Central memory CD8-positive, alpha-beta T cell (primary cell): ENCODE results near the gene BSPRY.
"Not testable (repeated sequence)": the region's sequence is repeated elsewhere in the genome, so short reads cannot be mapped to it uniquely, and the experiment has no call there.

Source experiments
- ATAC-seq: fragments of 150-1000 bp; cut with Tn5 transposase; replicated peaks from 2 replicates; pipeline ENCODE4 v1.10.0; 2022; ENCODE audit warnings: mild to moderate bottlenecking, moderate FRiP score, moderate number of reproducible peaks; ENCODE audit not compliant: poor library complexity, severe bottlenecking; ENCODE audit errors: extremely low read depth
- DNase-seq, 2 donors: peaks; one replicate each; pipeline ENCODE4 v3.0.0; 2021; ENCODE audit warnings: low spot score in 2 of 2
- H3K27ac Mint-ChIP-seq: one replicate; pipeline ENCODE4 v1.8.0; 2022; ENCODE audit warnings: low read depth, mild to moderate bottlenecking, moderate library complexity, mixed read lengths
- H3K27me3 Mint-ChIP-seq: one replicate; pipeline ENCODE4 v1.8.0; 2022; ENCODE audit warnings: mixed read lengths
- H3K36me3 Mint-ChIP-seq: one replicate; pipeline ENCODE4 v1.8.0; 2022; ENCODE audit warnings: mild to moderate bottlenecking, moderate library complexity, mixed read lengths; ENCODE audit not compliant: insufficient read depth
- H3K4me1 Mint-ChIP-seq: one replicate; pipeline ENCODE4 v1.8.0; 2022; ENCODE audit warnings: mixed read lengths
- H3K4me3 Mint-ChIP-seq: one replicate; pipeline ENCODE4 v1.8.0; 2022; ENCODE audit warnings: mild to moderate bottlenecking, moderate library complexity, mixed read lengths
- H3K9me3 Mint-ChIP-seq: one replicate; pipeline ENCODE4 v1.8.0; 2022; ENCODE audit warnings: mixed read lengths

The BSPRY gene

GRCh38 chr9:113391917-113392316 is 42.6 kb downstream of the BSPRY start:
- H3K4me3 Mint-ChIP-seq, result no peak overlapping the region
- peaks cover 13% of the 10 kb centered on the region for H3K4me1 Mint-ChIP-seq
- H3K27ac Mint-ChIP-seq, result no peak overlapping the region
- no peaks in the 10 kb centered on the region for H3K9me3 Mint-ChIP-seq
- DNase-seq (no peak), ATAC-seq (no peak)
- no peaks in the 10 kb centered on the region for H3K27me3 Mint-ChIP-seq
- H3K36me3 Mint-ChIP-seq, result peaks cover 9% of the 10 kb centered on the region

GRCh38 chr9:113393281-113393680 is 43.9 kb downstream of the BSPRY start:
- Mint-ChIP-seq H3K27ac (no peak overlapping the region), H3K36me3 (peaks cover 9% of the 10 kb centered on the region), H3K4me3 (no peak overlapping the region)

GRCh38 chr9:113395000-113395861 is 45.9 kb downstream of the BSPRY start:
- ATAC-seq, result no peak
- Mint-ChIP-seq H3K27ac (no peak overlapping the region), H3K9me3 (no peaks in the 10 kb centered on the region), H3K36me3 (peaks cover 11% of the 10 kb centered on the region), H3K4me1 (peaks cover 25% of the 10 kb centered on the region), H3K27me3 (no peaks in the 10 kb centered on the region), H3K4me3 (no peak overlapping the region)
- DNase-seq, result no peak

More at GRCh38 chr9:113393281-113393680, 43.9 kb downstream of the BSPRY start:
- H3K27me3 Mint-ChIP-seq, result no peaks in the 10 kb centered on the region
- ATAC-seq, result no peak
- H3K9me3 Mint-ChIP-seq, result no peaks in the 10 kb centered on the region
- peaks cover 13% of the 10 kb centered on the region for H3K4me1 Mint-ChIP-seq
- no peak for DNase-seq

- ATAC-seq (no peak), DNase-seq (no peak)
- H3K27me3 Mint-ChIP-seq, result no peaks in the 10 kb centered on the region
- H3K9me3 Mint-ChIP-seq, result no peaks in the 10 kb centered on the region
- H3K4me1 Mint-ChIP-seq, result peaks cover 30% of the 10 kb centered on the region
- peaks cover 14% of the 10 kb centered on the region for H3K36me3 Mint-ChIP-seq
- H3K27ac Mint-ChIP-seq, result no peak overlapping the region
- H3K4me3 Mint-ChIP-seq, result no peak overlapping the region
Measured at GRCh38 chr9:113397203-113397631, 47.9 kb downstream of the BSPRY start.

GRCh38 chr9:113398796-113399195 is 49.5 kb downstream of the BSPRY start:
- no peaks in the 10 kb centered on the region for H3K27me3 Mint-ChIP-seq
- peaks cover 30% of the 10 kb centered on the region for H3K4me1 Mint-ChIP-seq
- peaks cover 11% of the 10 kb centered on the region for H3K36me3 Mint-ChIP-seq
- ATAC-seq (no peak), DNase-seq (no peak)
- no peaks in the 10 kb centered on the region for H3K9me3 Mint-ChIP-seq
- H3K27ac Mint-ChIP-seq, result no peak overlapping the region
- H3K4me3 Mint-ChIP-seq, result peak overlapping the region; percentile 88

DNA sequence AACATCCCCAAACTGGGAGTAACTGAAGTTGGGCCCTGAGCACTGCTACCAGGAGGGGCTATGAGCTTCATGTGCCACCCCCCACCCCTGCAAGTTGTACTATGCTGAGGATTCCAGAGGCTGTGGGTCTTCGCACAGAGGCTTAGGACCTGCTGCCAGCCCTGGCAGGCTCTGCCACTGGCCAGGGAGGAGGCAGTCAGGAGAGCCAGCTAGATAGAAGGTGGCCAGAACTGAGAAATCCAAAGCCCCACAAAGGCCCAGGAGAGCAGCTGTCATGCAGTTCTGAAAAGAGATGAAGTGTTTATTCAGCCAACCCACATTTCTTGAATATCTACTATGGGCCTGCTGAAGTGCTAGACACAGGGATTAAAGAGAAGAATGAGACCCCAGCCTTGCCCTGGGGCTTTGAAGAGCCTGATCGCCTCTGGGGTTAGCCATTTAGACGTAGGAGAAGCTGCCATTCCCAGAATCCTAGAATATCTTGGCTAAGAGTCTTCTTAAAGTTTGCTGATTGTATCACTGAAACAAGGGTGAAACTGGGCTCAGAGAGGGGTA is 50.4 kb downstream of the BSPRY start:
- ATAC-seq (no peak), DNase-seq (no peak)
- Mint-ChIP-seq H3K27me3 (no peaks in the 10 kb centered on the region), H3K4me1 (peaks cover 32% of the 10 kb centered on the region), H3K36me3 (peaks cover 11% of the 10 kb centered on the region), H3K4me3 (peak overlapping the region; percentile 88), H3K27ac (no peak overlapping the region), H3K9me3 (no peaks in the 10 kb centered on the region)

DNA sequence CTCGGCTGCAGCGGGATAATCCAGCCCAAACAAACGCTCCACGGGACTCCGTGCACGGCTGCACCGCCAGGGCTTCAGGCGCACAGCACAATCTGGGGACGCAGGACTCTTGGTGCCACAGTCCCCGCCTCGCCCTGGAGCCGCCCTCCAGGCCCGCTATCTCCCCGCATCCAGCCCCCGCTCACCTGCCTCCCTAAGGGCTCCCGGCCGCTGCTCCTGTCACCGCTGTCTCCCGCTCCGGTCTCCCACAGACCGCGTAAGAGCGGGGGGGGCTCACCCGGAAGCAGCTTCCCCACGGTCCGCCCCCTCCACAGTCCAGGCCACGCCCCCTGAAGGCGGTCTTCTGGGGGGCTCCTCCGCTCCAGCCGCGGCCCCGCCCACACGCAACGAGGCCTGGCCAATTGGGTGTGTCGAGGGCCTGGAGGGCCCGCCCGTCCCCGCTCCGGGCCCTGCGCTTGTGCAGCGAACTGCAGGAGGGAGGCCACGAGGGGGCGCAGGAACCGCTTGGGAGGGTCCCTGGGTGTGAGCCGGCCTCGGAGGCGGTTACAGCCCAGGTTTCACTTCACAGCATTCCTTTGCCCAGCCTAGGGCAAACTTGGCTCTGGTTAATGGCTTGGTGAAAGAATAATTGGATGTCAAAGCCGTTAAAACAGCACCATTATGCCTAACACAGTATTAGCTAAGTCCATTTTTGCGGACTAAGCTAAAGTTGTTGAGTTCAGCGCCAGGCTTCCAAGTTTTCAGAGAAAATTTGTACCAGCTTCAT is 51.9 kb downstream of the BSPRY start, which contains the start of gene ALAD:
TSS of gene ALAD (minus strand) at position 258 of the 766 bp plus-strand sequence. CDS start 7,725 bp downstream, outside the sequence.
- Mint-ChIP-seq H3K36me3 (peaks cover 11% of the 10 kb centered on the region), H3K9me3 (no peaks in the 10 kb centered on the region), H3K4me1 (peaks cover 28% of the 10 kb centered on the region), H3K27ac (peak within 1 kb of the TSS; percentile 89), H3K27me3 (no peaks in the 10 kb centered on the region), H3K4me3 (peak within 1 kb of the TSS; percentile 88)
- peak; percentile 99 for DNase-seq
- peak; percentile 99 for ATAC-seq

GRCh38 chr9:113403646-113404045 is 54.3 kb downstream of the BSPRY start:
- Mint-ChIP-seq H3K4me3 (no peak overlapping the region), H3K4me1 (peaks cover 37% of the 10 kb centered on the region), H3K36me3 (peaks cover 19% of the 10 kb centered on the region), H3K27me3 (no peaks in the 10 kb centered on the region), H3K9me3 (no peaks in the 10 kb centered on the region), H3K27ac (no peak overlapping the region)
- ATAC-seq (no peak), DNase-seq (no peak)

GRCh38 chr9:113406353-113406752 is 57.0 kb downstream of the BSPRY start:
- H3K36me3 Mint-ChIP-seq, result peaks cover 22% of the 10 kb centered on the region
- H3K27me3 Mint-ChIP-seq, H3K4me3 Mint-ChIP-seq, DNase-seq, ATAC-seq, H3K9me3 Mint-ChIP-seq: not testable (repeated sequence)
- peaks cover 42% of the 10 kb centered on the region for H3K4me1 Mint-ChIP-seq
- peak overlapping the region; percentile 30 for H3K27ac Mint-ChIP-seq

DNA sequence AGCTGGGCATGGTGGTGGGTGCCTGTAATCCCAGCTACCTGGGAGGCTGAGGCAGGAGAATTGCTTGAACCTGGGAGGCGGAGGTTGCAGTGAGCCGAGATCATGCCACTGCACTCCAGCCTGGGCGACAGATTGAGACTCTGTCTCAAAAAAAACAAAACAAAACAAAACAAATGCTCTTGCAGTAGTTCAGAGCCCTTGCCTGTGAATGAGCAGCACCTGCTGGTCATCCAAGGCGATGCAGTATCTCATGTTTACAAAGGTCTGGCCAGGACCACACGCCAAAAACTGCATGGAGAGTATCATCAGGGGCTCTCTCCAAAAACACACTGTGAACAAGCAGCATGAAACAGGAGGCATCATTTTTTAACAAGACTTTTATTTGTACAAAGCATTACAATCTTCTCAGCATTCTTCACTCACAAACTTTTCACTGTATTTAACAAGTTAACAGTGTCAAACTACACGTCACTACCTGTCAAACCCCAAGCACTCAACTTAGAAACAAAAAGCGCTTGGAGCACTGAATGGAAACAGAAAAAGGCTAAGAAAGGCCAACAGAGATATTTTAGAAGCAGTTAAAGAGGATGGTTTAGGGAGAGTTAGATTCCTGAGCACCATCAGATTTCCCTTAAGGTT is 57.7 kb downstream of the BSPRY start:
- Mint-ChIP-seq H3K4me1 (peaks cover 38% of the 10 kb centered on the region), H3K4me3 (peak overlapping the region; percentile 41), H3K27ac (peak overlapping the region; percentile 30), H3K36me3 (peaks cover 22% of the 10 kb centered on the region)
- not testable (repeated sequence) for ATAC-seq, H3K9me3 Mint-ChIP-seq, H3K27me3 Mint-ChIP-seq
- peak; percentile 31 to 35 for DNase-seq

DNA sequence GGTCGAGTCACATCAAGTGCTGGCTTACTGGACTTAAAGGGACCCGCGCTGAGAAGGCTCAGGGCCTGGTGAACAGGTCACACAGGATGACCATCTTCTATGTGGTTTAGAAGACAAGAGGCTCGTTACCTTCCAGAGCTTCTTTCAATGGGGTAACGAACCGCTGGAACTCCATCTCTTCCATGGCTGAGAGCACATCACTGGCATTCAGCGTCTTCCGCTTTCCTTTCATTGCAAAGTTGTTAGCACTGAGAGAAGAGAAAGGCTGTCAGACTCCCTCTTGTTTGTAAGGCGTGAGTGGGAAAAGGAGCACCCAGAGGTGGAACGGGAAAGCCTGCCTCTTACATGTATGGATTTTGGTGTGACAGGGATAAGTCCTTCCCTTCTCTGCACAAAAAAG is 60.1 kb downstream of the BSPRY start:
- Mint-ChIP-seq H3K36me3 (peaks cover 22% of the 10 kb centered on the region), H3K4me3 (peak overlapping the region; percentile 99), H3K27me3 (no peaks in the 10 kb centered on the region), H3K4me1 (peaks cover 38% of the 10 kb centered on the region), H3K27ac (peak overlapping the region; percentile 96), H3K9me3 (no peaks in the 10 kb centered on the region)
- no peak for DNase-seq
- no peak for ATAC-seq

DNA sequence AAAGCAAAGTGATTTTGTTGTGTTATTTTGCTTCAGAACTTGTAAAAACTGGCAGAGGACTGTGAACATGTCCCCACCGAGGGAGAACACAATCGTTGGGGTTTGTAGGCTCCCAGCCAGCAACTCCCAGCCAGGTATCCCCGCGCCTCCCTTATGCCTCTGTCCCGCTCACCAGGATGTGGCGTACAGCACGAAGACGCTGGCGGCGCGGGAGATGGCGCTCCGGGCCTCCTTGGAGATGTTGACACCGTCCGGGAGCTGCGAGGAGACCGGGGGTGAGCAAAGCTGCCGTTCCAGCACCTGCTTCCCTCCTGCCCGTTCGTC is 60.5 kb downstream of the BSPRY start:
- Mint-ChIP-seq H3K4me1 (peaks cover 35% of the 10 kb centered on the region), H3K9me3 (no peaks in the 10 kb centered on the region), H3K27me3 (no peaks in the 10 kb centered on the region), H3K27ac (peak overlapping the region; percentile 96), H3K4me3 (peak overlapping the region; percentile 99), H3K36me3 (peaks cover 22% of the 10 kb centered on the region)
- DNase-seq, result no peak
- ATAC-seq, result no peak
